OCI-LY7 (cell line): ENCODE measurements around the gene DNM3. TPM values are rescaled to one million over a fixed set of nuclear protein-coding genes. Genes with fewer than 3 reads are reported as not detected.

ENCODE experiments used
- BruUV-seq: library from RNA; stranded (reverse); fragments of 400-500 nt; replicated peaks from 2 replicates; lab custom pipeline; 2021; lab: Mats Ljungman, UMichigan
- CTCF ChIA-PET: fragments of 300-600 bp; sonication (Branson Sonifier 250); formaldehyde crosslinking; loops from one replicate; lab custom pipeline; 2022; ENCODE audit warnings: antibody characterized with exemption; ENCODE audit not compliant: unreplicated experiment; lab: Charles Lee
- POLR2A ChIA-PET: fragments of 300-600 bp; sonication (Branson Sonifier 250); formaldehyde crosslinking; loops from one replicate; lab custom pipeline; 2022; ENCODE audit warnings: antibody characterized with exemption; lab: Charles Lee
- DNase-seq: peaks from one replicate; pipeline ENCODE4 v3.0.0-alpha.2; 2015; ENCODE audit warnings: low spot score
- H2AFZ ChIP-seq: fragments of 200-600 bp; sonication (generic), shearing (Covaris generic); 2 replicates; pipeline ENCODE4 v1.6.1; 2014; ENCODE audit warnings: mild to moderate bottlenecking, antibody characterized with exemption, low read length, moderate library complexity
- H3K27ac ChIP-seq: fragments of 200-600 bp; sonication (generic); 2 replicates; pipeline ENCODE4 v1.5.1; 2014; ENCODE audit warnings: mixed run types, low read depth, mild to moderate bottlenecking, moderate library complexity, low read length, inconsistent platforms; ENCODE audit not compliant: poor library complexity, severe bottlenecking
- H3K36me3 ChIP-seq: fragments of 200-600 bp; sonication (generic); 2 replicates; pipeline ENCODE4 v1.6.1; 2014; ENCODE audit warnings: mild to moderate bottlenecking, antibody characterized with exemption, low read length, moderate library complexity, mixed read lengths; ENCODE audit not compliant: insufficient read depth
- H3K4me1 ChIP-seq: fragments of 200-600 bp; sonication (generic); 2 replicates; pipeline ENCODE4 v1.5.1; 2014; ENCODE audit warnings: mild to moderate bottlenecking, low read length; ENCODE audit not compliant: insufficient read depth, poor library complexity, severe bottlenecking
- H3K4me2 ChIP-seq: fragments of 200-600 bp; sonication (generic); 2 replicates; pipeline ENCODE4 v1.6.1; 2014; ENCODE audit warnings: mild to moderate bottlenecking, low read length
- H3K4me3 ChIP-seq: fragments of 200-600 bp; sonication (generic); 2 replicates; pipeline ENCODE4 v1.5.1; 2014; ENCODE audit warnings: mild to moderate bottlenecking, low read depth, low read length; ENCODE audit not compliant: poor library complexity, severe bottlenecking
- H3K79me2 ChIP-seq: fragments of 200-600 bp; sonication (generic); 2 replicates; pipeline ENCODE4 v1.6.1; 2016; ENCODE audit warnings: low read depth, mild to moderate bottlenecking, low read length, moderate library complexity, mixed read lengths; ENCODE audit not compliant: insufficient read depth
- H3K9me2 ChIP-seq: fragments of 200-600 bp; sonication (generic); 2 replicates; pipeline ENCODE4 v1.6.1; 2016; ENCODE audit warnings: mild to moderate bottlenecking, low read length, mixed read lengths; ENCODE audit not compliant: insufficient read depth
- H3K9me3 ChIP-seq: fragments of 200-600 bp; sonication (generic); 2 replicates; pipeline ENCODE4 v1.6.1; 2014; ENCODE audit warnings: mild to moderate bottlenecking, mixed run types, low read length, mixed read lengths
- H4K20me1 ChIP-seq: fragments of 200-600 bp; sonication (generic); 2 replicates; pipeline ENCODE4 v1.6.1; 2014; ENCODE audit warnings: mild to moderate bottlenecking, antibody characterized with exemption, low read length, moderate library complexity, mixed read lengths; ENCODE audit not compliant: insufficient read depth
- EZH2phosphoT487 ChIP-seq: fragments of 200-600 bp; sonication (generic); IDR thresholded peaks from 2 replicates; pipeline ENCODE4 v1.6.1; 2018; ENCODE audit warnings: low read depth, borderline replicate concordance, mild to moderate bottlenecking, mixed run types, antibody characterized with exemption, low read length, moderate library complexity, mixed read lengths
- intact Hi-C: fragments of 100-400 bp; cut with micrococcal nuclease; formaldehyde crosslinking; loops from one replicate; pipeline ENCODE4 v1.10.0; 2022; ENCODE audit not compliant: unreplicated experiment
- total RNA-seq, 2 experiments: library from RNA; depleted of rRNA in 1 of 2; stranded (reverse); fragments of >200 nt in 1 of 2; shearing (Covaris generic) in 1 of 2; gene quantifications; 2 replicates each; pipeline ENCODE4 v1.2.3, GENCODE V29; 2014 to 2022
- TF ChIP-seq, protein P1 (sequence below): fragments of 200-600 bp; sonication (generic); conservative IDR thresholded peaks from 2 replicates; pipeline ENCODE4 v1.5.1; 2014; ENCODE audit warnings: mild to moderate bottlenecking, antibody characterized with exemption, low read length, moderate library complexity, mixed read lengths

Gene DNM3
- total RNA-seq, 2 experiments from 2014 or later = 0.47 to 0.61 TPM

DNA sequence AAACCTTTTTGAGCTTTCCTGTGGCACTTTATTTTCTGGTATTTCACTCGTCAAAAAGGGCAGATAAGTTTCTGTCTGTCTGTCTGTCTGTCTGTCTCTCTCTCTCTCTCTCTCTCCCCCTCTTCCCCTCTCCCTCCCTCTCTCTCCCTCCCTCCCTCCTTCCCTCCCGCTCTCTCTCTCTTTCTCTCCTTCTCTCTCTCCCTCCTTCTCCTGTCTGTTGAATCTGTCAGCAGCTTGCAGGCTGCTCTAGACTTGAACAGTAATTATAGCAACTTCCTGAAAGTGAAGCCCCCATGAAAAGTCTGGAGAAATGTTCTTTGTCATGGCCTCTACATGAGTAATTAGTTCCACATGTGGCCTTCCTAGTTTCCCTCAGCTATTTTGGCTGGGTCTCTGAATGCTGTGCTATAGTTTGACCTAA lies 303.9 kb downstream of the DNM3 start:
- no peak overlapping the region for H3K4me2 ChIP-seq
- H3K27ac ChIP-seq = no peak overlapping the region

DNA sequence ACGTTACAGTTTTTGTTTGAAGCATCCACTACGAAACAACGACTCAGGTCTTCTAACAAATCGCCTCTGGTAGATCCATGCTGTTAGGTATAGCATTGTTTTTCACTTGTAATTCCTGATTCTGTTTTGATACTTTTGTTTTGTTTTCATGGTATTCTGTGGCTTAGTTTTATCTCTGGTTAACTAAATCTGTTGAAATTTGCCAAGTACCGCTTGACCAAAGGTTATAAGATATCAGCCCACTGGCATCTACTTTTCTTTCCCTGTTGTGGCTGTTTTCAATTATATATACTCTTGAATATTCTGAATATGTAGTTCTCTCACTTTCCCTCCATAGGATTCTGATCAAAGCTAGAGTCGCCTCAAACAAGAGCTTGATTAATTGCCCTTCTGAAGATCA lies 304.4 kb downstream of the DNM3 start:
- Histone ChIP-seq H3K79me2 (no peaks in the 10 kb centered on the region), H2AFZ (no peak overlapping the region), H3K9me2 (no peaks in the 10 kb centered on the region), H3K4me2 (no peak overlapping the region), H3K9me3 (no peaks in the 10 kb centered on the region), H3K36me3 (no peaks in the 10 kb centered on the region), H3K4me3 (no peak overlapping the region), H4K20me1 (no peaks in the 10 kb centered on the region), H3K4me1 (no peaks in the 10 kb centered on the region), H3K27ac (no peak overlapping the region)
- CTCF ChIA-PET = interaction anchor here (0.6 kb wide), 1 partner anchor 13 kb away, joined by 4 read pairs; no protein-coding TSS in a partner anchor
- intact Hi-C loops = no loop called here
- POLR2A ChIA-PET = no interaction called here
- no peak for DNase-seq
- TF ChIP-seq EZH2phosphoT487 = no peak
- TF ChIP-seq, protein P1, sequence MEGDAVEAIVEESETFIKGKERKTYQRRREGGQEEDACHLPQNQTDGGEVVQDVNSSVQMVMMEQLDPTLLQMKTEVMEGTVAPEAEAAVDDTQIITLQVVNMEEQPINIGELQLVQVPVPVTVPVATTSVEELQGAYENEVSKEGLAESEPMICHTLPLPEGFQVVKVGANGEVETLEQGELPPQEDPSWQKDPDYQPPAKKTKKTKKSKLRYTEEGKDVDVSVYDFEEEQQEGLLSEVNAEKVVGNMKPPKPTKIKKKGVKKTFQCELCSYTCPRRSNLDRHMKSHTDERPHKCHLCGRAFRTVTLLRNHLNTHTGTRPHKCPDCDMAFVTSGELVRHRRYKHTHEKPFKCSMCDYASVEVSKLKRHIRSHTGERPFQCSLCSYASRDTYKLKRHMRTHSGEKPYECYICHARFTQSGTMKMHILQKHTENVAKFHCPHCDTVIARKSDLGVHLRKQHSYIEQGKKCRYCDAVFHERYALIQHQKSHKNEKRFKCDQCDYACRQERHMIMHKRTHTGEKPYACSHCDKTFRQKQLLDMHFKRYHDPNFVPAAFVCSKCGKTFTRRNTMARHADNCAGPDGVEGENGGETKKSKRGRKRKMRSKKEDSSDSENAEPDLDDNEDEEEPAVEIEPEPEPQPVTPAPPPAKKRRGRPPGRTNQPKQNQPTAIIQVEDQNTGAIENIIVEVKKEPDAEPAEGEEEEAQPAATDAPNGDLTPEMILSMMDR = no peak
- no TSS peak for BruUV-seq

More for the DNA sequence above, 303.9 kb downstream of the DNM3 start:
- no peaks in the 10 kb centered on the region for H3K9me2 ChIP-seq
- TF ChIP-seq, protein P1 = no peak
- TF ChIP-seq EZH2phosphoT487 = no peak
- ChIA-PET POLR2A (interaction anchor here (0.7 kb wide), 1 partner anchor 272 kb away, joined by 3 read pairs; no protein-coding TSS in a partner anchor), CTCF (interaction anchor here (0.6 kb wide), 1 partner anchor 13 kb away, joined by 4 read pairs; no protein-coding TSS in a partner anchor)
- DNase-seq = no peak
- no peaks in the 10 kb centered on the region for H3K9me3 ChIP-seq
- BruUV-seq = no TSS peak
- no peaks in the 10 kb centered on the region for H3K36me3 ChIP-seq
- no peaks in the 10 kb centered on the region for H4K20me1 ChIP-seq
- H2AFZ ChIP-seq = no peak overlapping the region
- H3K4me1 ChIP-seq = no peaks in the 10 kb centered on the region
- H3K79me2 ChIP-seq = no peaks in the 10 kb centered on the region
- intact Hi-C loops = no loop called here
- H3K4me3 ChIP-seq = no peak overlapping the region

DNA sequence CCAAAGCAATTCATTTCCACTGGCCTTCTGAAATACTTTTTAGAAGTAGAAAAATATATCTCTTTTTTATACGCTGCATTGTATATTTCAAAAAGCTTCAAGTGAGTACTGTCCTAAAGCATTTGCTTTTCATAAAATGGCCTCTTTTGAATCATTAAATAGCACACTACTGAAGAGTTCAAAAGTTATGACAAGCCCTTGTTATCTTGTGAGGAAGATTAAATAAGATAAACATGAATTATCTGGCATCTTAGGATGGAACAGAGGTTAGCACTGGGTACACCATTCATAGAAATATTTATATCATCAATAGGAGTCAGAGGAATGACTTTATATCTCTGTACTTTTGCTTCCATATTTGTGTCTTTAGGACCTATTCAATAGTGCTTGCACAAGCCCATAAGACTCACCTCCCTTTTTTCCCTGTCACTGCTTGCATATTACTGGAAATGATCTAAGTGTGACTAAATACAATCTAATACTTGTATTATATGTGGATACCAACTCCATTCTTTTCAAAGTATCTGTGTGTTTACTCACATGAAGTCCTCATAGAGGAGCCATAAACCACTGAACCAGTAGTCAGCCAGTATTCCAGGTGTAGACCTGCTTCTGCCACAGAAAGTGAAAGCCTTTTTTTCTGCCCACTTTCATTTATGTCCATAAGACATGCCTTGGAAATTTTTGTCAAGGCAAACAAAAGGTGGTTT lies 305.0 kb downstream of the DNM3 start:
- Histone ChIP-seq H4K20me1 (no peaks in the 10 kb centered on the region), H3K9me2 (no peaks in the 10 kb centered on the region), H3K4me2 (no peak overlapping the region), H2AFZ (no peak overlapping the region), H3K4me3 (no peak overlapping the region), H3K79me2 (no peaks in the 10 kb centered on the region), H3K4me1 (no peaks in the 10 kb centered on the region), H3K9me3 (no peaks in the 10 kb centered on the region), H3K27ac (no peak overlapping the region), H3K36me3 (no peaks in the 10 kb centered on the region)
- no peak for TF ChIP-seq EZH2phosphoT487
- TF ChIP-seq, protein P1 = no peak
- no peak for DNase-seq
- intact Hi-C loops = no loop called here
- no TSS peak for BruUV-seq
- ChIA-PET POLR2A (no interaction called here), CTCF (no interaction called here)
